GM10248 (cell line): ENCODE results near the gene KPNA1.

Experiments used
- CTCF ChIA-PET: fragments of 300-600 bp; sonication (Branson Sonifier 250); formaldehyde crosslinking; extraction: SDS; loops from one replicate; lab custom pipeline; 2021; ENCODE audit warnings: antibody characterized with exemption; lab: Yijun Ruan, JAX
- POLR2A ChIA-PET: fragments of 350-650 bp; sonication (Branson Sonifier 250); formaldehyde crosslinking; extraction: SDS; loops from one replicate; lab custom pipeline; 2020; ENCODE audit warnings: antibody characterized with exemption; lab: Yijun Ruan, JAX
- DNase-seq: peaks from one replicate; pipeline ENCODE4 v3.0.0; 2012; ENCODE audit errors: extremely low spot score
- TF ChIP-seq, protein P1 (sequence below): IDR thresholded peaks from 2 replicates; pipeline ENCODE4 v1.5.1; 2012; ENCODE audit warnings: mild to moderate bottlenecking, low read depth; ENCODE audit errors: extremely low read depth, missing control alignments, control extremely low read depth

KPNA1 gene

DNA sequence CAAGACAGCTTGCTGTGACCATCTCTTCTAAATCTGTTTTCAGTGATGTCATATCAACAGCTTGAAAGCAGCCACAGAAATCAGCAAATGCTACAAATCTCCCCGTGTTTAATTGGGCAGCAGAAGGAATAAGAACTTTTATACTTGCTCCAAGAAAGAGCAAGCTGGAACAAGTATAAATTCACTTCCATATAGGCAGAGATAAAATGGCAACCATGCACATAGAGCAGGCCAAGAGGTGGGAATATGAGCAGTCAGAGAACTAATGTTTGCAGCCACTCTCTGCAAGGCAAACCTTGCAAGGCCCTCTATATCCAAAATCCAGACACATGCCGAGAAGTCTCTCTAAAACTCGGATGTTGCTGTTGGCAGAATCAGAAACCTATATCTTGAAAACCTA, 33.3 kb upstream of the KPNA1 start:
- TF ChIP-seq, protein P1, sequence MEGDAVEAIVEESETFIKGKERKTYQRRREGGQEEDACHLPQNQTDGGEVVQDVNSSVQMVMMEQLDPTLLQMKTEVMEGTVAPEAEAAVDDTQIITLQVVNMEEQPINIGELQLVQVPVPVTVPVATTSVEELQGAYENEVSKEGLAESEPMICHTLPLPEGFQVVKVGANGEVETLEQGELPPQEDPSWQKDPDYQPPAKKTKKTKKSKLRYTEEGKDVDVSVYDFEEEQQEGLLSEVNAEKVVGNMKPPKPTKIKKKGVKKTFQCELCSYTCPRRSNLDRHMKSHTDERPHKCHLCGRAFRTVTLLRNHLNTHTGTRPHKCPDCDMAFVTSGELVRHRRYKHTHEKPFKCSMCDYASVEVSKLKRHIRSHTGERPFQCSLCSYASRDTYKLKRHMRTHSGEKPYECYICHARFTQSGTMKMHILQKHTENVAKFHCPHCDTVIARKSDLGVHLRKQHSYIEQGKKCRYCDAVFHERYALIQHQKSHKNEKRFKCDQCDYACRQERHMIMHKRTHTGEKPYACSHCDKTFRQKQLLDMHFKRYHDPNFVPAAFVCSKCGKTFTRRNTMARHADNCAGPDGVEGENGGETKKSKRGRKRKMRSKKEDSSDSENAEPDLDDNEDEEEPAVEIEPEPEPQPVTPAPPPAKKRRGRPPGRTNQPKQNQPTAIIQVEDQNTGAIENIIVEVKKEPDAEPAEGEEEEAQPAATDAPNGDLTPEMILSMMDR = no peak
- DNase-seq = no peak
- ChIA-PET POLR2A (no interaction called here), CTCF (interaction anchor here (1.0 to 2.6 kb wide), 4 partner anchors 12 to 132 kb away, joined by 3 to 15 read pairs (median 6); partner anchors contain the start of gene PARP14)

DNA sequence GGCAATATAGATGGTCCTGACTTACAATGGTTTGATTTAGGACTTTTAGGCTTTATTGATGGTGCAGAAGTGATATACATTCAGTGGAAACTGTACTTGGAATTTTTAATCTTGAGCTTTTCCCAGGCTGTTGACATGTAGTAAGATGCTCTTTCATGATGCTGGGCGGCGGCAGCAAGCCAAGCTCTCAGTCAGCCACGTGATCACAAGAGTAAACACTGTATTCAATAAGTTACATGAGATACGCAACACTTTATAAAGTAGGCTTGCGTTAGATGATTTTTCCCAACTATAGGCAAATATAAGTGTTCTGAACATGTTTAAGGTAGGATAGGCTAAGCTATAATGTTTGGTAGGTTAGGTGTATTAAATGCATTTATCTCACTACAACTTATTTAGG, 31.4 kb upstream of the KPNA1 start:
- CTCF ChIA-PET = interaction anchor here (0.8 to 1.9 kb wide), 6 partner anchors 12 to 133 kb away, joined by 3 to 7 read pairs (median 3); partner anchors contain the start of gene KPNA1
- POLR2A ChIA-PET = no interaction called here
- TF ChIP-seq, protein P1 = no peak
- no peak for DNase-seq

DNA sequence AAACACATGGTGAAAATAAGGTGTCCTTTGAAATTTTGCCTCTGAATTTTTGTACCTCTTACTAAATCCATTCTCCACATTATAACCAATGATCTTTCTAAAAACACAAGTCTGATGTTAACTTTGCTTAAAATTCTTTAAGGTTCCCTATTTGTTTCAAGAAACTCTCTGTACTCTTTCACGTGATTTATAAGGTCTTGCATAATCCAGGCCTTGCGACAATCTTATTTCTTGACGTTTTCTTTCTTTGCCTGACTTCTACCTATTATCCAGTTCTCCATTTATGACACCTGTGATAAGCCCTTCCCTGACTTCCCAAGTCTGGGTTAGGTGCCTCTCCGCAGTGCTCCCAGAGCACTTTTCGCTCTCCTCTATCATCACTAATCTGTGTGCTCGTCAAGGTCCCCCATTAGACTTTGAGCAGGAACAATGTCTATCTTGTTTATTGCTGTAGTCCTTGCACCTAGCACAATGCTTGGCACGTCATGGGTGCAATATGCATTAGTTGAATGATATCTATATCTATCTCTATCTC, 24.3 kb upstream of the KPNA1 start:
- DNase-seq = no peak
- TF ChIP-seq, protein P1 = no peak
- CTCF ChIA-PET = no interaction called here
- POLR2A ChIA-PET = no interaction called here

DNA sequence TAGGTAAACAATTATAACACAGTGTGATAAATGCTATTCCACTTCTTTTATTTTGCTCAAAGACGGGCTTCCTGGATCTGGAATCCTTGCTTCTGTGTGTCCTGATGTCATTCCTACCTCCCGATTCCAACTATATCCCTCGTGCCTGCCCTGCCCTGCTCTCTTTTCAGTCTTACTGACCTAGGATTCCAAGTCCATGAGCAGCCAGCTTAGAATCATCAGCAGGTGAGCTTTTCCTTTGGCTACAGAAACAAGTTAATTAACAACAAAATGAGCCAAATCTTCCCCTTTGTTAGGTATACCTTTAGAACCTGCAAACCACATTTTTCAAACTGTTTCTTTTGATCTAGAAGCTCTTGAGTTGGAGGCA, 21.9 kb upstream of the KPNA1 start:
- TF ChIP-seq, protein P1 = no peak
- DNase-seq = no peak
- CTCF ChIA-PET = interaction anchor here (0.8 to 1.5 kb wide), 4 partner anchors 18 to 435 kb away, joined by 3 to 4 read pairs (median 3); no protein-coding TSS in a partner anchor
- POLR2A ChIA-PET = no interaction called here

DNA sequence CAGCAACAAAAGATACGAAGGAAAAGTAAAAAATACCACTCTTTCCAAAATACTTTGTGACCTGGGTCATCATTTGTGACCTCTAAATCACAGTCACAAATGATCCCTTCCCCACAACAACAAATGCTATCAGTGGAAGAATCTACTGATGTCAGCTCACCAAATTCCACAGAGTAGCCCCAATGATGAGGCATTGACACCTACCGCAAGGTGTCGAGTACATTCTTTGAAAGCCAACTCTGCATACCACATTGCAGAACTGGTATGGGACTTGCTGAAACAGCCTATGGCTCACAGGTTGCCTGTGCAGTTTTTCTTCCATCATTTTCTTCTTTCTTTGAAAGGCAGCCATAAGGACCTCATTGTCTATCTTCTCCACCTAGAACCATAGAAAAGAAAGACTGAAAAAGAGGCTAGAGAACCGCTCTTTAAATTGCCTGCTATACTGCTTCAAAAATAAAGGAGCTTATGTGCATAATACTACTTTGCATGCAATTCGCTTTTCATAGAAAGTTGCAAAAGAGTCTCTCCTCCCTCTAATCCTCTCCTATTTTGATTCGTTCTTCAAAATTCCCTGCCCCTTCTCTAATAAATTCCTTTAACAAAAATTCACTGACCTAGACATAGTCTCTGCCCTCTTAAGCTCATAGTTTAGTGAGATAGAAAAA, 21.4 kb upstream of the KPNA1 start:
- CTCF ChIA-PET = interaction anchor here (0.8 to 1.5 kb wide), 4 partner anchors 18 to 434 kb away, joined by 3 to 4 read pairs (median 3); no protein-coding TSS in a partner anchor
- POLR2A ChIA-PET = no interaction called here
- TF ChIP-seq, protein P1 = no peak
- DNase-seq = no peak

DNA sequence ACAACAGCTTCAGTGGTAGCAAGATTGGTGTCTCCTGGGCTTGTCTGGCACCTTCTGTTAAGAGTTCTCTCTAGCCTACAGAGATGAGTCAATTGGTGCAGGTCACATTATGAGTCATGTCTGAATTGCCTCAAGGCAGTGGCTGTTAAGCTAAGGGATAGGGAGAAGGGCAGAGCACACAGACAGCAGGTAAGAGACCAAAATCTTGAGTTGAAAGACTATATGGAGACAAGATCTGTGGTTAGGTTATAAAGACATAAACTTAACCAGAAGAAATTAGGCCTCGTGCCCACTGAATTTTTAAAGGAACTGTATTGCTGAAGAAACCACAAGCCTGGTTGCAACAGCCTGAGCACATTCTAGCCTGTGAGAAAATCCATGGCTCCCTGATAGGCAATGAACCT, 19.2 kb upstream of the KPNA1 start:
- CTCF ChIA-PET = interaction anchor here (1.0 to 2.0 kb wide), 7 partner anchors 9 to 145 kb away, joined by 3 to 5 read pairs (median 3); no protein-coding TSS in a partner anchor
- peak; percentile 77 for DNase-seq
- TF ChIP-seq, protein P1 = no peak
- POLR2A ChIA-PET = interaction anchor here (0.8 to 1.0 kb wide), 2 partner anchors 20 to 126 kb away, joined by 3 to 4 read pairs; no protein-coding TSS in a partner anchor
